ENCODE data around the gene IFNE.

GRCh38 chr9:21450733-21451394 lies 31.2 kb downstream of the IFNE start:
- TF ChIP-seq POLR2AphosphoS5 (IDR thresholded peaks at IDR 0.05; ENCODE audit: borderline replicate concordance, low read depth, low read length), result no peak
- no peak for TF ChIP-seq EZH2 (IDR thresholded peaks at IDR 0.05)
- TF ChIP-seq FOXP2 (optimal IDR thresholded peaks at IDR 0.05; ENCODE audit: control extremely low read depth, extremely low read length, insufficient read depth), result no peak

Measured in SK-N-MC (cell line).